IgD-negative memory B cell (primary cell): ENCODE results near the gene IRAK1. TPM values are rescaled to one million over a fixed set of nuclear protein-coding genes. Genes with fewer than 3 reads are reported as not detected.
"Not testable (repeated sequence)": the region's sequence is repeated elsewhere in the genome, so short reads cannot be mapped to it uniquely, and the experiment has no call there.

ENCODE experiments used
- H3K27ac Mint-ChIP-seq, 3 donors: one replicate each; pipeline ENCODE4 v1.8.0; 2020 to 2022; ENCODE audit warnings: mild to moderate bottlenecking in 3 of 3, mixed read lengths in 3 of 3, moderate library complexity in 1 of 3
- H3K27me3 Mint-ChIP-seq: one replicate; pipeline ENCODE4 v1.8.0; 2021; ENCODE audit warnings: mixed read lengths
- H3K36me3 Mint-ChIP-seq: one replicate; pipeline ENCODE4 v1.8.0; 2020; ENCODE audit warnings: mild to moderate bottlenecking, mixed read lengths
- H3K4me1 Mint-ChIP-seq, 3 donors: one replicate each; pipeline ENCODE4 v1.8.0; 2020 to 2022; ENCODE audit warnings: mixed read lengths in 3 of 3, mild to moderate bottlenecking in 1 of 3
- H3K4me3 Mint-ChIP-seq, 4 donors: one replicate each; pipeline ENCODE4 v1.8.0; 2020 to 2022; ENCODE audit warnings: mild to moderate bottlenecking in 4 of 4, mixed read lengths in 4 of 4, moderate library complexity in 3 of 4
- H3K9me3 Mint-ChIP-seq, 3 donors: one replicate each; pipeline ENCODE4 v1.8.0; 2020 to 2021; ENCODE audit warnings: mixed read lengths in 3 of 3, mild to moderate bottlenecking in 1 of 3
- polyA plus RNA-seq: library from polyadenylated mRNA; unstranded; fragments of 300-500 nt; fragmentation: Illumina TruSeq; gene quantifications from one replicate; pipeline ENCODE4 v1.2.3, GENCODE V29; 2021

The IRAK1 gene
- polyA plus RNA-seq, 1 donor from 2014 or later = 110 TPM

DNA sequence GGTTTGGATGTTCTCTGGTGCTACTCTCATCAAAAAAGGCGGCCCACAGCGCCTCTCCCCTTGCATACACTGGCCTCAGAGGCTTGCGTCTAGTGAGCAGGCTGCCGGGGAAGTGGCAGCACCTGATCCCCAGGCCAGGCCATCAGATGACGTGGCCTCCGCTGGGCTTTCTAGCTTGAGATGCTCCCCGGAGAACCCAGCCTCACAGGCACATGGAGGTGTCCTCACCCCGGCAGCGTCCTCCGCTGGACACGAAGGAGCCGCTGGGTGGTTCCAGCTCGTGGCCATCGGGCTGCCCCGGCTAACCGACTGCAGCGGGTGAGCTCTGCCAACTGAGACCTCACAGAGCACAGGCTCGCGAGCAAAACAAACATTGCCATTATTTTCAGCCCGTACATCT, 12.8 kb downstream of the IRAK1 start:
- H3K9me3 Mint-ChIP-seq = no peaks in the 10 kb centered on the region
- no peaks in the 10 kb centered on the region for H3K36me3 Mint-ChIP-seq
- peak overlapping the region in 1 of 3 donors; percentile 31 for H3K27ac Mint-ChIP-seq
- H3K4me3 Mint-ChIP-seq = peak overlapping the region in 2 of 4 donors; percentile 55 to 79
- H3K4me1 Mint-ChIP-seq = peaks cover 29 to 36% (median 32%) of the 10 kb centered on the region in 3 donors
- H3K27me3 Mint-ChIP-seq = peaks cover 10% of the 10 kb centered on the region

DNA sequence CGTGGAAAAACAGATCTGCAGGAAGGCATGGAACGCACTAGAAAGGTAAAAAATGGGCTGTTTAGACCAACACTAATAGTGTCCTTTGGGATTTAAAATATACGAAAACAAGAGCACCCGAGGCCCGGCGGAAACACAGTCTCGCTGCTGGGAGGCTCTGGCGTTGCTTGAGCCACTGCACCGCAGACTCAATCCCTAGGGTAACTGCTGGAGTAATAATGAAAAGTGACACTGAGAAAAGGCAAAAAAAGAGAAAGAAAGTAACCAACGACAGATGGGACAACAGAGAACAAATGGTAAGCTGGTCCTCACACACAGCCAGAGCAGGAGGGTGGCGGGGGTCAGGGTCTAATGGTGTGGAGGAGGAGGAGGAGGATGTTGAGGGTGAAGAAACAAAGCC, 15.4 kb downstream of the IRAK1 start:
- peaks cover 8% of the 10 kb centered on the region for H3K27me3 Mint-ChIP-seq
- H3K4me1 Mint-ChIP-seq = peaks cover 32 to 39% (median 32%) of the 10 kb centered on the region in 3 donors
- H3K9me3 Mint-ChIP-seq = no peaks in the 10 kb centered on the region
- H3K27ac Mint-ChIP-seq = peak overlapping the region; percentile 12 to 88 (median 72)
- peaks cover 3% of the 10 kb centered on the region for H3K36me3 Mint-ChIP-seq
- peak overlapping the region; percentile 18 to 88 (median 80) for H3K4me3 Mint-ChIP-seq

DNA sequence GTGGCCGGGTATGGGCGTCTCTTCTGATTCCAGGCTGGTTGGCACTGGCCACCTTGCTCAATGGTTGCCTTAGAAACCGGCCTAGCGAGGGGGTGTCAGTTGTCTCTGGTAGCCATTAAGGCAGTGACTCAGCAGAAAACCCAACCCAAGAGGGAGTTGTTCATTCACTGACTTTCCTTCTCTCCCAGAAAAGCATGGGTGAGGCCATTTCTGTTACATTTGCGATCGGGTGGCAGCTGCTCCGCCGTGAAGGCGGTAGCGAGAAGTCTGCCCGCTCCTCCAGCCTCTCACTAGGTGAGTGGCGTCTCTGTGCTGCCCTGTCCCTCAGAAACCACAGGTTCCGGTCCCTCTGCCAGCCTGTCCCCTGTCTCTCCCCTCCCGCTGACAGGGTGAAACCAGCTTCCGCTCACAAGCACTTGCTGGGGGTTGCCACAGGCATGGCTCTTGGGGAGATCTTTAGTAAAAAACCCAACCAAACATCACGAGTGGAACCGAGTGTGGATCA, 17.4 kb downstream of the IRAK1 start:
- H3K4me3 Mint-ChIP-seq = peak overlapping the region; percentile 61 to 82 (median 75)
- H3K9me3 Mint-ChIP-seq = no peaks in the 10 kb centered on the region
- H3K27me3 Mint-ChIP-seq = peaks cover 7% of the 10 kb centered on the region
- H3K4me1 Mint-ChIP-seq = peaks cover 19 to 27% (median 20%) of the 10 kb centered on the region in 3 donors
- H3K36me3 Mint-ChIP-seq = peaks cover 5% of the 10 kb centered on the region
- peak overlapping the region; percentile 81 to 94 (median 92) for H3K27ac Mint-ChIP-seq

DNA sequence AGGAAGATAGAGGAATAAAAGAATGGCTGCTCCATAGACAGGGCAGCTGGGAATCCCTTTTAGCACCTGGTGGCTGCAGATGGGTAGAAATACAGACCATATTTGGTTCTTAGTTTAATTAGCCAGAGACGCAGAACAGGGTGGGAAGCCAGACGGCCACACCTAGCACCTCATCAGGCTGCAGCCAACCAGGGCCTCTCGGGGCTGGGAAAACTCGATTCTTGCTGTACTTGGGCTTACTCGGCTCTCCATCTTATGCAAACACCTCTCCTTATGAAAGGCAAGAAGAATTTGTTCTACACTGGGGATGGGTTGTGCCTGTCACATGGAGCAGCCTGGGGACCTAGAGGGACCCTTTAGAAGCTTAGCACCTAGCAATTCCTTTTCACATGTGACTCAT, 19.7 kb downstream of the IRAK1 start:
- Mint-ChIP-seq H3K4me3 (no peak overlapping the region), H3K4me1 (peaks cover 11 to 19% (median 19%) of the 10 kb centered on the region in 3 donors), H3K27ac (no peak overlapping the region), H3K9me3 (no peaks in the 10 kb centered on the region), H3K27me3 (peaks cover 3% of the 10 kb centered on the region), H3K36me3 (peaks cover 5% of the 10 kb centered on the region)

DNA sequence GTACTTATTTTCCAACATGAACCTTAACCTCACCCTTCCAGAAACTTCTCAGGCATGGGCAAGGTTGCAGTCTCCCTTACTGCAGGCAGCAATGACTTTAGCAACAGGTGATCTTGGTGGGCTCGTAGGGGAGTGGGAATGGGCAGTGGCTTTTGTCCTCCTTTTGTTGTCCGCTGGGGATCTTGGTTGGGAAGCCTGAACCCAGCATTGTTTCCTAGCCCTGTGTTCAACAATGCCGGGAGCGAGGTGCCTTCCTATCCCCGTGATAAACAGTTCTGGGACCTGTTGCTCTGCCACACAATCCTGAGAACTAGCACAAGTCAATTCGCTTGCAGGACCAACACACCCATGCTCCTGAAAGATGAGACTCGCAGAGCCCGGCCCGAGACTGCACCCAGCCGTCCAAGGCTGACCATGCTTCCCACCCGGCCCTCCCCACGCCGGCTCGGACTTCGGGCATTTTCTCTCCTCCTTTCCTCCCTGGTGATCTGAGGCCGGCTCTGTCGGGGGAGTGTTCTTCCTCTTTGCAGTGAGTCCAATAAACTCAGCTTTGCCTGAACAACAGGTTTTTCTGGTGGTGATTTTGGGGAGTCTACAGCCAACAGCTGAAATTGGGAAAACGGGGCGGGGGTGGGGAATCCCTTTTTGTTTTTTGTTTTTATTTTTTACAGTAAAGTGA, 20.2 kb downstream of the IRAK1 start:
- peaks cover 5% of the 10 kb centered on the region for H3K36me3 Mint-ChIP-seq

DNA sequence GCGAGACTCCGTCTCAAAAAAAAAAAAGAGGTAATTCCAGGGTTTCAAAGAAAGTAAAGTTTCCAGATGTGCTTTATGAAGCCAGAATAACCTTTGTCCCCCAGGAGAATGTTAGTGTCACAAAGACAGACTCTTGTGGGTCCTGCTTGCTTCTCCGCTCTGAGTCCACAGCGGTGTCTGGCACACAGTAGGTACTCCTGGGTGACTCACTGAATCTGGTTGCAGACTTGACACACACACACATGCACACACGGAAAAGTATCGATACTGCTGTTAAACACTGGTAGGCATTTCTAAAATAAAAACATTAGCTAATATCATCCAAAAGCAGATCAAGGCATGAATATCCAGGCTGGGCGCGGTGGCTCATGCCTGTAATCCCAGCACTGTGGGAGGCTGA, 24.2 kb downstream of the IRAK1 start:
- Mint-ChIP-seq H3K27me3 (peaks cover 3% of the 10 kb centered on the region), H3K36me3 (peaks cover 2% of the 10 kb centered on the region), H3K4me3 (no peak overlapping the region), H3K27ac (no peak overlapping the region), H3K9me3 (peaks cover 0 to 2% (median 0%) of the 10 kb centered on the region in 3 donors), H3K4me1 (peaks cover 0 to 2% (median 0%) of the 10 kb centered on the region in 3 donors)

More for the DNA sequence above, 20.2 kb downstream of the IRAK1 start:
- peaks cover 8 to 17% (median 17%) of the 10 kb centered on the region in 3 donors for H3K4me1 Mint-ChIP-seq
- H3K9me3 Mint-ChIP-seq = no peaks in the 10 kb centered on the region
- no peak overlapping the region for H3K27ac Mint-ChIP-seq
- H3K27me3 Mint-ChIP-seq = peaks cover 3% of the 10 kb centered on the region
- no peak overlapping the region for H3K4me3 Mint-ChIP-seq

DNA sequence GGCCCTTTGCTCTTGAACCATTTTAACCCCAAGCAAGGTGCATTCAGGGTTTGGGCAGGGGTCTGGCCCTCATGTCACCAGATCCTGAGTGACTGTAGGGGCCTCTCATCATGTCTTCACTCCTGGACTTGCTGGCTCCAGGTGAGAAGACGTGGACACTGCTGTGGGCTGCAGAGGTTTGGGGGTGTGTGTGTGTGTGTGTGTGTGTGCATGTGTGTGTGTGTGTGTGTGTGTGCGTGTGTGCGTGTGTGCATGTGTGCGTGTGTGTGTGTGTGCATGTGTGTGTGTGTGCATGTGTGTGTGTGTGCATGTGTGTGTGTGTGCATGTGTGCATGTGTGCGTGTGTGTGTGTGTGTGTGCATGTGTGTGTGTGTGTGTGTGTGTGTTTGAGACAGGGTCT, 25.3 kb downstream of the IRAK1 start:
- H3K4me3 Mint-ChIP-seq, H3K4me1 Mint-ChIP-seq, H3K27ac Mint-ChIP-seq, H3K36me3 Mint-ChIP-seq, H3K27me3 Mint-ChIP-seq, H3K9me3 Mint-ChIP-seq: not testable (repeated sequence)

DNA sequence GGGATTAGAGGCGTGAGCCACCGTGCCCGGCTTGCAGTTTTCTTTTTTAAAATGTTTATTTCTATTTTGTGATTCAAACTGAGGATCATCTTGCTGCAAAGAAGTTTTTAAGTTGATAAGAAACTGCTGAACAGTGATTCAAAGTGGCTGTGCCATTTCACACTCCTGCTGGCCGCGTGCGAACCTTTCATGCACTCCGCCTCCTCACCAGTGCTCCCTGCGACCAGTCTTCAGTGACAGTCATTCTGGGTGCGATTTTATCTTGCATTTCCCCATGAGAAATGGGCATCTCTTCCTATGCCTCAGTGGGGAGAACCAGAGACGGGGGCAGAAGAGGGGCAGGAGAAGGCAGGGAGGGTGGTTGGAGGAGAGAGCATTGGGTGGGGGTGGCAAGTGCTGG, 25.7 kb downstream of the IRAK1 start:
- Mint-ChIP-seq H3K27ac (no peak overlapping the region), H3K36me3 (peaks cover under 1% of the 10 kb centered on the region), H3K9me3 (peaks cover 0 to 2% (median 0%) of the 10 kb centered on the region in 3 donors), H3K27me3 (peaks cover 3% of the 10 kb centered on the region), H3K4me3 (no peak overlapping the region), H3K4me1 (peaks cover 0 to 2% (median 0%) of the 10 kb centered on the region in 3 donors)

DNA sequence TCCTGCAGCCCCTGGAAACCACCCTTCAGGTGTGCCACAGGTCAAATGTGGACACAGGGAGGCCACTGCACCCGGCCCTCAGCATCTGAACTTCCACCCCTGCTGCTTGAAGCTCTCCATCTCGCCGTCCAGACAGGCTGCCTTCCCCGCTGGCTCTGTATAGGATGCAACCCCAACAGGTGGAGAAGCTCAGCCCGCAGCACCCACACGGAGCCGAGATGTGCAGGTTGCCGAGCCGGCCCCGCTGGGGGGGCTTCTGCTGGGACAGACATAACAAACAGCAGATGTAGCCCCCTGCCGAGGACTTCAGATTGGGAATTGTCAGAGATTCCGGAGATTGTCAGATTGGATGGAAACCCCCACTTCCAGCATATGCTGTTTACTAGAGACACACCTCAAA, 26.6 kb downstream of the IRAK1 start:
- Mint-ChIP-seq H3K4me1 (peaks cover 0 to 2% (median 1%) of the 10 kb centered on the region in 3 donors), H3K4me3 (peak overlapping the region in 1 of 4 donors; percentile 74), H3K36me3 (no peaks in the 10 kb centered on the region), H3K27me3 (peaks cover 3% of the 10 kb centered on the region), H3K27ac (peak overlapping the region in 1 of 3 donors; percentile 69), H3K9me3 (peaks cover 0 to 2% (median 0%) of the 10 kb centered on the region in 3 donors)

DNA sequence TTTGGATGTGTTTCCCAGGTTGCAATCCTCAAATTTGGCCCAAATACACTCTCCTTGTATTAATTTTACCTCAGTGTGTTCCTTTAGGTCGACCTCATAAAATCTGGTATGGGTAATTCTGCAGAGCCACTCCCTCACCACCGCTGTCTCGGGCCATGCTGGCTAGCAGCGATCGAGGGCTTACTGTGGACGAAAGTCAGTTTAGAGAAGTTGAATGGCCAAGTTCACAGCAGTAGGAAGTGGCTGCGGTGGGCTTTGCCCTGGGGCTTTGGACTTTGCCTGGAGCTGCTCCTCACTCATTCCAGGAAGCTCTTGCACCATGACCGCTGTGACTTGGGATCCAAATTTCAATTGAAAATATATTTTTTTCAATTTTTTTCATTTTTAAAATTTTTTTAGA, 27.5 kb downstream of the IRAK1 start:
- H3K27ac Mint-ChIP-seq = peak overlapping the region in 1 of 3 donors; percentile 69
- H3K4me3 Mint-ChIP-seq = no peak overlapping the region
- H3K9me3 Mint-ChIP-seq = peaks cover 0 to 2% (median 0%) of the 10 kb centered on the region in 3 donors

DNA sequence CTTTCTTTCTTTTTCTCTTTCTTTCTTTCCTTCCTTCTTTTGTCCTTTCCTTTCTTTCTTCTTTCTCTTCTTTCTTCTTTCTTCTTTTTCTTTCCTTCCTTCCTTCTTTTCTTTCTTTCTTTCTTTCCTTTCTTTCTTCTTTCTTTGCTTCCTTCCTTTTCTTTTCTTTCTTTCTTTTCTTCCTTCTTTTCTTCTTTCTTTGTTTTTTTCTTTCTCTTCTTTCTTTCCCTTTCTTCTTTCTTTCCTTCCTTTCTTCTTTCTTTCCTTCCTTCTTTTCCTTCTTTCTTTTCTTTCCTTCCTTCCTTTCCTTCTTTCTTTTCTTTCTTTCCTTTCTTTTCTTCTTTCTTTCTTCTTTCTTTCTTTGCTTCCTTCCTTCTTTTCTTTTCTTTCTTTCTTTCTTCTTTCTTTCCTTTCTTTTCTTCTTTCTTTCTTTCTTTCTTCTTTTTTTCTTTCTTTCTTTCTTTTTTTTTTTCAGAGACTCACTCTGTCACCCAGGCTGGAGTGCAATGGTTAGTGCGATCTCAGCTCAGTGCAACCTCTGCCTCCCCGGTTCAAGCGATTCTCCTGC, 28.6 kb downstream of the IRAK1 start:
- H3K27me3 Mint-ChIP-seq = peaks cover 2% of the 10 kb centered on the region
- no peak overlapping the region for H3K4me3 Mint-ChIP-seq
- peaks cover 0 to 2% (median 1%) of the 10 kb centered on the region in 3 donors for H3K4me1 Mint-ChIP-seq
- peaks cover 0 to 2% (median 0%) of the 10 kb centered on the region in 3 donors for H3K9me3 Mint-ChIP-seq
- H3K36me3 Mint-ChIP-seq = no peaks in the 10 kb centered on the region
- H3K27ac Mint-ChIP-seq = no peak overlapping the region

More for the DNA sequence above, 27.5 kb downstream of the IRAK1 start:
- Mint-ChIP-seq H3K36me3 (no peaks in the 10 kb centered on the region), H3K27me3 (peaks cover 2% of the 10 kb centered on the region), H3K4me1 (peaks cover 0 to 2% (median 1%) of the 10 kb centered on the region in 3 donors)

DNA sequence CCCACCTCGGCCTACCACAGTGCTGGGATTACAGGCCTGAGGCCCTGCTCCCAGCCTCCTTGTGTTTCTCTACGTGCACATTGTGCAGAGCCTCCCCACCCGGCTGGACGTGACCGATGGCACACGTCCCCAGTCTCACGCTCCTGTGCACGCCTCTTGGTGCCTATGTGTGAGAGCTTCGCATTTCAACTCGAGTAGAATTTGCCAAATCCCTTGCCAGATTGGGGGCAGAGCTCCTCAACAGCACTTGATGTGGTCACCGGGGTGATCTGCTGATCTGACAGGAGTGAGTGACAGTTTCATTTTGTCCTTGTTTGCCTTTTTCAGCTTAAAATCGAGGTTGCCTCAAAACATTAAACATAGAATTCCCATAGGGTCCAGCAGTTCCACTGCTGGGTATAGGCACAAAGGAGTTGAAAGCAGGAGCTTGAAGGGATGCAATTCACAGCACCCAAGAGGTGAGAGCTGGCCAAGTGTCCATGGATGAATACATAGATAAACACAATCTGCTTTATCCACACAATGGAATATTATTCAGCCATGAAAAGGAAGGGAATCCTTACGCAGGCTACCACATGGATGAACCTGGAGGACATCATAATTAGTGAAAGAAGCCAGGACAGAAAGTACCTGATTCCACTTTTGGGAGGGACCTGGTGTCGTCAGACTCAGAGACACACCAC, 29.6 kb downstream of the IRAK1 start:
- H3K4me1 Mint-ChIP-seq = peaks cover 0 to 2% (median 1%) of the 10 kb centered on the region in 3 donors
- H3K4me3 Mint-ChIP-seq = no peak overlapping the region
- peaks cover 2% of the 10 kb centered on the region for H3K27me3 Mint-ChIP-seq
- no peaks in the 10 kb centered on the region for H3K36me3 Mint-ChIP-seq
- peaks cover 0 to 2% (median 0%) of the 10 kb centered on the region in 3 donors for H3K9me3 Mint-ChIP-seq
- H3K27ac Mint-ChIP-seq = peak overlapping the region in 1 of 3 donors; percentile 83

DNA sequence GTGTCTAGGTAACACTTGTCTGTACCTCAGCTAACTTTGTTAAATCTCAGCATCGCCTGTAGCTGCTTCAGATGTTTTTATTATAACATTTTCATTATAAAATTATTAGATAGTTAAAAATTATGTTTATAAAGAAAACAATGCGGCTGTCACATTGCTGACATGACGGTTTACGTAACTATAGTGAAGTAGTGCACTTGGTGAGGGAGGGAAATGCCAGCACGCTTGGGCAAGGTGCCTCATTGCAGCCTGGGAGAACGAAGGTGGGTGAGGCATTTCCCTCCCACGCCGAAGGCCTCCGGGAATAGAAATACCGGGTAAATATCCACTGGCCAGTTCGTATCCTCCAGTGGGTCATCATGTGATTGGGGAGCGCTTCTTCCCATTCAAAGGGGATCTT, 31.2 kb downstream of the IRAK1 start:
- Mint-ChIP-seq H3K27me3 (peaks cover 8% of the 10 kb centered on the region), H3K27ac (no peak overlapping the region), H3K9me3 (peaks cover 0 to 2% (median 0%) of the 10 kb centered on the region in 3 donors), H3K36me3 (no peaks in the 10 kb centered on the region), H3K4me3 (no peak overlapping the region), H3K4me1 (peaks cover 9 to 10% (median 9%) of the 10 kb centered on the region in 3 donors)

DNA sequence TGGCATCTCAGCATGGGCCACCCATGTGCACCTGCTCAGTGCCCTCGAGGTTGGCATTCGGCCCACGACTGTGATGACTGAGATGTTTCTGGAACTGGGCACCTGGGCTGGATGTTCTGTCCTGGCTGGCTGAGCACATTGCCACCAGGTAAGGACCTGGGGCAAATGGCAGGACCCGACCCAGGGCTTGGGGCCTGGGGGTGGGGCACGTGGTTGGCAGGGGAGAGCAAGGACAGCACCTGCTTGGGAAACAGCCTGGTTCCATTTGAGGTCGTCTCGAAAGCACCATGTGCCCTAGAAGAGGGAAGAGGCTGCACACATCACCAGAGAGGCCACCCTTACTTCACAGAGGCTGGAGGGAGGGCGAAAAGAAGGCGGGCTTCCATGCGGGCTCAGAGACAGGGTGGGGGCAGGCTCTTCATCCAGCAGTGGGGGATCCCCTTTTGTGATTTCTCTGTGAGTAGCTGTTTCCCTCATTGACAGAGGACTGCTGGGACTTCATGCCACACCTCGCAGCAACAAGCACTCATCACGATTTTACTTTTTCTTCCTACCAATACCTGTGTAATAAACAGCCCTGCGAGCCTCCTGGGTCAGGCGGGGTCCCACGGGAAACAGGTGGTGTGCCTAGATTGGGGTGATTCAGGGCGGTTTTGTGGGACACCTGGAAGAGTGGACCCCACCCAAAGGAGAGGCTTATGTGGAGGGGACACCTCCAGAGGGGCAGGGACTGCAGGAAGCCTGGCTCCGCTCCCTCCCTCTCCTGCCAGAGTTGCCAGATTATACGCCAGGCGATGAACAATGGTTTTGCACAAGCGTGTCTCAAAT, 35.1 kb downstream of the IRAK1 start:
- peak overlapping the region; percentile 88 to 89 (median 89) for H3K27ac Mint-ChIP-seq
- no peaks in the 10 kb centered on the region for H3K9me3 Mint-ChIP-seq
- H3K4me1 Mint-ChIP-seq = peaks cover 24 to 31% (median 26%) of the 10 kb centered on the region in 3 donors
- H3K27me3 Mint-ChIP-seq = peaks cover 11% of the 10 kb centered on the region
- H3K4me3 Mint-ChIP-seq = peak overlapping the region; percentile 45 to 84 (median 72)
- peaks cover 2% of the 10 kb centered on the region for H3K36me3 Mint-ChIP-seq
